Measurements from ENCODE around the gene RAB31. TPM values are rescaled to one million over a fixed set of nuclear protein-coding genes. Genes with fewer than 3 reads are reported as not detected.

Gene RAB31
- total RNA-seq, 4 donors from 2014 or later: 17.4 to 76.0 (median 45.0) TPM

DNA sequence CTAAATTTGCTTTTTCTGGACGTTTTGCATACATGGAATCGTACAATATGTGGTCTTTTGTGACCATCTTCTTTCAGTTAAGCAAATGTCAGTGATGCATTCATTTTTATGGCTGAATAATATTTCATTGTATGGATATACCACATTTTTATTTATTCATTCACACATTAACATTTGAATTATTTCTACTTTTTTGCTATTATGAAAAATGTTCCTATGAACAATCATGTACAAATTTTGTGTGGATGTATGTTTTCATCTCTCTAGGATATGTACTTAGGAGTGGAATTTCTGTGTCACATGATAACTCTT lies 110.3 kb downstream of the RAB31 start:
- intact Hi-C loops (cut with DNase I): loop anchor here (10.0 kb wide), 1 partner anchor 126 kb away; no protein-coding TSS in a partner anchor
- WGBS, 2 donors: 87 to 88% methylated on average over 2 of the region's 2 CpGs

DNA sequence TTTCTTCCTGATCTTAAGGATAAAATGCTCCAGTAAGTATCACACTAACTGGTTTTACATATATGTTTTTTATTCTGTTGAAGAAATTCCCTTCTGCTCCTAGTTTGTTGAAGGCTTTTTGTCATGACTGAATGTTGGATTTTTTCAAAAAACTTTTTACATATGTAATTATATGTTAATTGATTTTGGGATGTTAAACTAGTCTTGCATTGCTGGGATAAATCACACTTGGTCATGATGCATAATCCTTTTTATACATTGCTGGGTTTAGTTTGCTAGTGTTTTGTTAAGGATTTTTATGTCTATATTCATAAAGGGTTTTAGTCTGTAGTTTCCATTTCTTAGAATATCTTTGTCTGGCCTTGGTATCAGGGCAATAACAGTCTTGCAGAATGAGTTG lies 112.0 kb downstream of the RAB31 start:
- Histone ChIP-seq H3K27ac (no peak overlapping the region), H3K4me1 (peaks cover 8 to 16% (median 13%) of the 10 kb centered on the region in 3 donors), H3K27me3 (no peaks in the 10 kb centered on the region), H3K36me3 (peaks cover 0 to 18% (median 0%) of the 10 kb centered on the region in 3 donors), H3K9me3 (no peaks in the 10 kb centered on the region), H3K4me3 (no peak overlapping the region)
- no peak for DNase-seq
- TF ChIP-seq POLR2A (IDR thresholded peaks at IDR 0.05): no peak
- TF ChIP-seq, protein P1, sequence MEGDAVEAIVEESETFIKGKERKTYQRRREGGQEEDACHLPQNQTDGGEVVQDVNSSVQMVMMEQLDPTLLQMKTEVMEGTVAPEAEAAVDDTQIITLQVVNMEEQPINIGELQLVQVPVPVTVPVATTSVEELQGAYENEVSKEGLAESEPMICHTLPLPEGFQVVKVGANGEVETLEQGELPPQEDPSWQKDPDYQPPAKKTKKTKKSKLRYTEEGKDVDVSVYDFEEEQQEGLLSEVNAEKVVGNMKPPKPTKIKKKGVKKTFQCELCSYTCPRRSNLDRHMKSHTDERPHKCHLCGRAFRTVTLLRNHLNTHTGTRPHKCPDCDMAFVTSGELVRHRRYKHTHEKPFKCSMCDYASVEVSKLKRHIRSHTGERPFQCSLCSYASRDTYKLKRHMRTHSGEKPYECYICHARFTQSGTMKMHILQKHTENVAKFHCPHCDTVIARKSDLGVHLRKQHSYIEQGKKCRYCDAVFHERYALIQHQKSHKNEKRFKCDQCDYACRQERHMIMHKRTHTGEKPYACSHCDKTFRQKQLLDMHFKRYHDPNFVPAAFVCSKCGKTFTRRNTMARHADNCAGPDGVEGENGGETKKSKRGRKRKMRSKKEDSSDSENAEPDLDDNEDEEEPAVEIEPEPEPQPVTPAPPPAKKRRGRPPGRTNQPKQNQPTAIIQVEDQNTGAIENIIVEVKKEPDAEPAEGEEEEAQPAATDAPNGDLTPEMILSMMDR (IDR thresholded peaks at IDR 0.05): no peak
- intact Hi-C loops (cut with DNase I): no loop called here

More for the DNA sequence above, 110.3 kb downstream of the RAB31 start:
- Histone ChIP-seq H3K36me3 (peaks cover 0 to 18% (median 0%) of the 10 kb centered on the region in 3 donors), H3K27me3 (no peaks in the 10 kb centered on the region), H3K4me1 (no peaks in the 10 kb centered on the region), H3K4me3 (no peak overlapping the region), H3K9me3 (no peaks in the 10 kb centered on the region), H3K27ac (no peak overlapping the region)
- TF ChIP-seq, protein P1 (IDR thresholded peaks at IDR 0.05): no peak
- TF ChIP-seq POLR2A (IDR thresholded peaks at IDR 0.05): no peak
- no peak for DNase-seq

DNA sequence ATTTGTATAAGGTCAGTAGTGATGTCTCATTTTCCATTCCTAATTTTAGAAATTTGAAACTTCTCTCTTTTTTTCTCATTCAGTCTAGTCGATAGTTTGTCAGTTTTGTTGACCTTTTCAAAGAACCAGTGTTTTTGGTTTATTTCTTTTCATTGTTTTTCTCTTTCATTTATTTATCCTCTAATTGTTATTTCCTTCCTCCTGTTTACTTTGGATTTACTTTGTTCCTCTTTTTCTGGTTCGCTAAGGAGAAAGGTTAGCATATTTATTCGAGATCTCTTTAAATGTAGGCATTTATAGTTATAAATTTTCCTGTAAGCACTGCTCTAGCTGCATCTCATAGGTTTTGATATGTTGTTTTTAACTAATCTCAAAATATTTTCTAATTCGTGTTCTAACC lies 112.6 kb downstream of the RAB31 start:
- no peak overlapping the region for H3K27ac ChIP-seq
- no peak for DNase-seq
- H3K4me1 ChIP-seq: peaks cover 9 to 22% (median 19%) of the 10 kb centered on the region in 3 donors
- H3K9me3 ChIP-seq: no peaks in the 10 kb centered on the region
- H3K4me3 ChIP-seq: no peak overlapping the region
- intact Hi-C loops (cut with DNase I): no loop called here
- H3K36me3 ChIP-seq: peaks cover 0 to 18% (median 0%) of the 10 kb centered on the region in 3 donors
- TF ChIP-seq POLR2A (IDR thresholded peaks at IDR 0.05): no peak
- TF ChIP-seq, protein P1 (IDR thresholded peaks at IDR 0.05): no peak
- WGBS, 2 donors: 73 to 80% methylated on average over 4 of the region's 4 CpGs
- H3K27me3 ChIP-seq: no peaks in the 10 kb centered on the region

DNA sequence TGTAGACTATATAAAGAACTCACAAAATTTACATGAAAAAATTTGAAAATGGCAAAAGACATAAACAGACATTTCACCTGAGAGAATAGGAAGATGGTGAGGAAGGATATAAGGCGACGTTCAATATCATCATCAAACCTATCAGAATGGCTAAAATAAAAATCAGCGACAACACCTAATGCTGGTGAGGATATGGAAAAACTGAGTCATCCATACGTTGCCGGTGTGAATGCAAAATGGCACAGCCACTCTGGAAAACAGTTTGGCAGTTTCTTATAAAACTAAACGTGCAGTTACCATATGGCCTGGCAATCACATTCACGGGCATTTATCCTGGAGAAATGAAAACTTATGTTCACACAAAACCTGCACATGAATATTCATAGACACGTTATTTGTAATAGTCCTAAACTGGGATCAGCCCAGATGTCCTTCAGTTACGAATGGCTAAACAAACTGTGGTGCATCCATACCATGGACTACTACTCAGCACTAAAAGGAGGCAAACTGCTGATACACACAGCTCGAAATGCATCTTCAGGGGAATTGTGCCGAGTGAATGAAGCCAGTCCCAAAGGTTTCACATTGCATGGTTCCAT lies 114.6 kb downstream of the RAB31 start:
- TF ChIP-seq, protein P1 (IDR thresholded peaks at IDR 0.05): no peak
- TF ChIP-seq POLR2A (IDR thresholded peaks at IDR 0.05): no peak
- Histone ChIP-seq H3K4me3 (no peak overlapping the region), H3K9me3 (no peaks in the 10 kb centered on the region), H3K27me3 (no peaks in the 10 kb centered on the region), H3K4me1 (peaks cover 14 to 42% (median 38%) of the 10 kb centered on the region in 3 donors), H3K36me3 (peaks cover 0 to 2% (median 0%) of the 10 kb centered on the region in 3 donors), H3K27ac (no peak overlapping the region)
- no peak for DNase-seq
- WGBS, 2 donors: 87 to 92% methylated on average over 11 of the region's 11 CpGs
- intact Hi-C loops (cut with DNase I): no loop called here

DNA sequence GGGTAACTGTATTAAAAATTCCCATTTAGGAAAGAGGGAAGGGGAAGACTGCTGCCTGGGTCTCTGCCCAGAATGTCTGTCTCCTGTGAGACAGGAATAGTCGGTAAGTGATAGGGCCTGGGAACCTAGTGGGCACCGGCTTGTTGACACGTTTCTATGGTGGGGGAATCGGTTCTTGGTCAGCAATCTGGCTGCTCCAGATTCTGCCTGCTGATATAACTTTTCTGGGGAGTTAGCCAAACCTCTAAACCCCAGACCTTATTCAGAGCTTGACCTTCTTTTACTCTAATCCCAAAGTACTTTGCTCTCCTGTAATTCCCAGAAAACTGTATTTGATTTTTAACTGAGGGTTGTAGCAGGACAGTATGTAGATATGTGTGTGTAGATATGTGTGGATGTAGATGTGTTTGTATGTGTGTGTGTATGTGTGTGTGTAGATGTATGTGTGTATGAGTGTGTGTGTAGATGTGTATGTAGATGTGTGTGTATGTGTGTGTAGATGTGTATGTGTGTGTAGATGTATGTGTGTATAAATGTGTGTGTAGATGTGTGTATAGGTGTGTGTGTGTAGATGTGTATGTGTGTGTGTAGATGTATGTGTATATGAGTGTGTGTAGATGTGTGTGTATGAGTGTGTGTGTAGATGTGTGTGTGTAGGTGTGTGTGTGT lies 115.8 kb downstream of the RAB31 start:
- peak overlapping the region in 3 of 4 donors; percentile 78 to 88 (median 82) for H3K27ac ChIP-seq
- DNase-seq: no peak
- no peaks in the 10 kb centered on the region for H3K27me3 ChIP-seq
- intact Hi-C loops (cut with DNase I): no loop called here
- no peak overlapping the region for H3K4me3 ChIP-seq
- H3K36me3 ChIP-seq: no peaks in the 10 kb centered on the region
- 20 to 39% methylated on average over 1 to 4 of the region's 4 CpGs for WGBS, 2 donors
- H3K9me3 ChIP-seq: no peaks in the 10 kb centered on the region
- TF ChIP-seq, protein P1 (IDR thresholded peaks at IDR 0.05): no peak
- no peak for TF ChIP-seq POLR2A (IDR thresholded peaks at IDR 0.05)
- peaks cover 19 to 54% (median 48%) of the 10 kb centered on the region in 3 donors for H3K4me1 ChIP-seq
